Cortex of kidney (tissue), 1 donor: ENCODE measurements around the gene AKIRIN2.
"Not testable (repeated sequence)": the region's sequence is repeated elsewhere in the genome, so short reads cannot be mapped to it uniquely, and the experiment has no call there.

ENCODE experiments used
- DNase-seq: peaks from one replicate; lab custom pipeline; 2025; lab: John Stamatoyannopoulos, UW

Gene AKIRIN2

DNA sequence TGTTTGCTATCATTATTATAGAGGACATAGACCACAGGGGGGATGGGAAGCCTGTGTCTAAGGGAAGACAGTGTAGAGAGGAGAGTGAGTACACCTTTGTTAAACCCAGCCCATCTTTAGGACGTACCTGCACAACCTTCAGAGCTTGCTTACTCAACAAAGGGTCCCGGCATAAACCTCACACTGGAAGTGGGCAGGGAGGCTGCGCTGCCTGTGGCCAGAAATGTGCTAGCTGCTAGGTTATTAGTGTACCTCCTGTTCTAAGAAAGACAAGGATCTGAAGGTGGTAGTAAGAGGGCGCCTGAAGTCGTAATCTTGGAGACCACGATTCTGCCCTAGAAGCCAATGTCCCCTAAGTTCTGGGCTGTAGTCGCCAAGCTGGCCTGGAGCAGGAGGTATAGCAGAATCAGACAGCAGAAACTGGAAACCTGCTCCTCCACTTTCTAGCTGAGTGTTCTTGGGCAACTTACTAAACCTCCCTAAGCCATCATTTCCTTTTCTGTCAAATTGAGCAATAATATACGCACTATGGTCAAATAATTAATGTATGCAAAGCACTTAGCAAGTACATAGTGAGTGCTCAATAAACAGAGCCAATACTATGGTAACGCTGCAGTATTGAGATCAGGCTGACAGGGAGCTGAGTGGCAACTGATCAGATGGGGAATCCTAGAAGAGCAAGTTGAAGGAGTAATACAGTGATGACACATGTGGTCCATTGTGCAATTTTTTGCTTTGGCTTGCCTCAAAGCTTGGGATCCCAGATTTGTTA is 16.8 kb upstream of the AKIRIN2 start:
- no peak for DNase-seq

DNA sequence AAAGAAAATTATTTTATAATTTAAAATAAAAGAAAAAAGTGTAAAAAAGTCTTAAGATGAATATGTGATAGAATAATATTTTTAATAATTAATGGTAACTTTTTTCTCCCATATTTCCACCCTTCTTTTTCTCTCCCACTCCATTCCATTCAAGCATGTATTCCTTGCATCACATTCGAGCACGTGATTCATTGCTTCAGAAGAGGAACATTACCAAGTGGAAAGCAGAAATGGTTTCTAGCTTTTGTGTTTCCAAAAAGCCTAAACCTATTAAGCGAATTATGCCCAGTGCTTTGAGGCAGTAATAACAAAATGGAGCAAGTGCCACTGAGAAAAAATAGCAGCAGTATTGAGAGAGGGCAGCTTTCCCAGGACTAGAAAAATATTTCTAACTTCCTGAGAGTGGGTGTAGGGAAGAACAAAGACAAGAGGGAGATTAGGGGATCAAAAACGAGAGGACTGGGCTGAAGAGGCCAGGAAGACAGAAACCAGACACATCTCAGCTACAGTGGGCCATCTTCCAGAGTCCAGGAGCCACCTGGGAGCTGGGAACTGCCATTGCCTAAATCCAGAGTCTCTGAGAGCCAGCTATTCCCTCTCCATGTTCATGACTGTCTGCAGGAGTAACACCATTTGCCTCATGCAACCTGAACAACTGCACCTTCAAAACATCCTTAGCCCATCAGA is 15.0 kb upstream of the AKIRIN2 start:
- no peak for DNase-seq

DNA sequence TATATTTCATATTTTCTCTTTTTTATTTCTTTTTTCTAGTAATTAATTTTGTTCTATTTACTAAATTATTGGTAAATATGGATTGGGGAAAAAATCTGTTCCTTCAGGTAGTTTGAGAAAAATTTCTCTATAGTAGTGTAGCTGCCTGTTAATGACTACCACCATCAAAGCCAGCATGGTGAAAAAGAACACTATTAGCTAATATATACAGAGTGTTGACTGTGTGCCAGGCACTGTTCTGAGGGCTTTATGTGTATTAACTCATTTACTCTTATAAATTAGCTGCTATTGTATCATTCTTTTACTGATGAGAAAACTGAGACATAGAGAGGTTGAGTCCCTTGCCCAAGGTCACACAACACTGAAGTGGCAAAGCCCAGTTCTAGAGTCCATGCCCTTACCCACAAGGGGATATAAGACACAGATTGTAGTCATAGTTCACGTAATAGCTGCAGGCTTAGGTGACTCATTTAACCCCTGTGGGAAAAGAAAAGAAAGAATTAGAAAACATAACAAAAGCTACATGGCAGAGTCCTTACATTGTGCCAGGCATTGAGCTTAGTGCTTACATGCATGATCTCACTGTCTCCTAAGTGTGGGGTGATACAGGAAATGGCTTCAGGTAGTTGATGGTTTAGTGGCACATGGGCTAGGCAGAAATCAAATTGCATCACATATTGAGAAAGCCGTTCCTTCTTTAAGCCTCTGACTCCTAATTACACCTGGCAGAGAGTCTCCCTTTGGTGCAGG is 12.2 kb upstream of the AKIRIN2 start:
- DNase-seq = no peak

DNA sequence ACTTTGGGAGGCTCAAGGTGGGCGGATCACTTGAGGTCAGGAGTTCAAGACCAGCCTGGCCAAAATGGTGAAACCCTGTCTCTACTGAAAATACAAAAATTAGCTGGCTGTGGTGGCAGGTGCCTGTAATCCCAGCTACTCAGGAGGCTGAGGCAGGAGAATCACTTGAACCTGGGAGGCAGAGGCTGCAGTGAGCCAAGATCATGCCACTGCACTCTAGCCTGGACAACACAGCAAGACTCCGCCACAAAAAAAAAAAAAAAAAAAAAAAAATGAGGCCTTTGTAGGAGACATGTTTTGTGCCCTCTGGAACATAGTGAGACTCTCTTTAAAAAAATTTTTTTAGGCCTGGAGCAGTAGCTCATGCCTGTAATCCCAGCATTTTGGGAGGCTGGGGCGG is 10.7 kb upstream of the AKIRIN2 start:
- DNase-seq = not testable (repeated sequence)

DNA sequence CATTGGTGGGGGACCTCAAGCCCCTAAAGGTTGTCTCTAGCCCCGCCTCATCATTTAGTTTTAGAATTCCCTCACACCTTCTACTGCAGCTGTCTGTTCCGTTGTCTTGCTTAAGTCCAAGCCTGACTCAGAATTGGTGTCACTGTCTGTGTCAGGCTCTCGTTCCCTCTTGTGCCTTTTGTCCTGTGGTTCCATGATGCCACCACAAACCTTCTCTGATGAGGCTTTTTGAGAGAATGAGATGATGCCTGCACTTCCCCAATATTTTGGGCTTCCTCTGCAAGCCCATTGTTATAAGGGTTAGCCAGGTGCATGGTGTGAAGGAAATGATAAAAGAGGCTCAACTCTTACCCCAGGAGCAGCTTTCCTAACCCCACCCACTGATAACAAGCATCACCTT is 8.1 kb upstream of the AKIRIN2 start:
- DNase-seq = no peak

DNA sequence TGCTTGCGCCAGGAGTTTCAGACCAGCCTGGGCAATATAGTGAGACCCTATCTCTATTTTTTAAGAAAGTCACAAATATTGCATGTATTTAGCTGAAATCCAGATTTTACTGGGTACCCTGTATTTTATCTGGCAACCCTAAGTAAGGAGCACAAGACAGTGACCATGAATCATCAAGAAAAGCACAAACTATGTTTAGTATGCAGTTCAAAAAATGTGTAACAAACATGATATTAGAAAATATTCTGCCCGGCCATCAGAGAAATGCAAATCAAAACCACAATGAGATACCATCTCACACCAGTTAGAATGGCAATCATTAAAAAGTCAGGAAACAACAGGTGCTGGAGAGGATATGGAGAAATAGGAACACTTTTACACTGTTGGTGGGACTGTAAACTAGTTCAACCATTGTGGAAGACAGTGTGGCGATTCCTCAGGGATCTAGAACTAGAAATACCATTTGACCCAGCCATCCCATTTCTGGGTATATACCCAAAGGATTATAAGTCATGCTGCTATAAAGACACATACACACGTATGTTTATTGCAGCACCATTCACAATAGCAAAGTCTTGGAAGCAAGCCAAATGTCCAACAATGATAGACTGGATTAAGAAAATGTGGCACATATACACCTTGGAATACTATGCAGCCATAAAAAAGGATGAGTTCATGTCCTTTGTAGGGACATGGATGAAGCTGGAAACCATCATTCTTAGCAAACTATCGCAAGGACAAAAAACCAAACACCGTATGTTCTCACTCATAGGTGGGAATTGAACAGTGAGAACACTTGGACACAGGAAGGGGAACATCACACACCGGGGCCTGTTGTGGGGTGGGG is 6.8 kb upstream of the AKIRIN2 start:
- not testable (repeated sequence) for DNase-seq

DNA sequence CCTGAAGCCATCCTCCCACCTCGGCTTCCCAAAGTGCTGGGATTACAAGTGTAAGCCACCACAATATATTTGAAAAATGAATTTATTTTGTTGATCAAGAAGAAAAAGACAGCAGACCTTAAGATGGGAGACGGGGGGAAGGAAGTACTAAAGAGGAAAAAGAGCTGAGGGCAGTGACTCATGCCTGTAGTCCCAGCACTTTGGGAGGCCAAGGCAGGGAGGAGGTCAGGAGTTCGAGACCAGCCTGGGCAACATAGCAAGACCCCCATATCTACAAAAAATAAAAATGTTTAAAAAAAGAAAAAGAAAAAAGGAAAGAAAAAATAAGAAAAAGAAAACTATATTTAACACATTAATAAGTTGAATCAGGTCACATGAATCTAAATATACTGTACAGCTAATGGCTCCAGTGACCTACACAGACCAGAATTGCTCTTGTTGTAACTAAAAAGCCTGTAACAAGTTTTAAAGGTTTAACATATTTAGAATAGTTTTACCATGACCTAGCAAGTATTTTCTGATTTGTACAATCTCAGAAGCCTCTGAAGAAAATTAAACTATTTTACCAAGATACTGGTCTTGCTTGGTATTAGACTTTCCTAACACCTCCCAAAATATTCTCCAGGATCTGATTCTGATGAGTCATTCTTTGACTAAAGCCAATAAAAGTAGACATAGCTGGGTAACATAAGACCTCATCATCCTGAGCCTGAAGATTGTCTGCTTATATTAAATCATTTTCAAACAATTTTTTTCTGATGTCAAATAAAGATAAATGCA is 4.3 kb upstream of the AKIRIN2 start:
- DNase-seq = no peak

DNA sequence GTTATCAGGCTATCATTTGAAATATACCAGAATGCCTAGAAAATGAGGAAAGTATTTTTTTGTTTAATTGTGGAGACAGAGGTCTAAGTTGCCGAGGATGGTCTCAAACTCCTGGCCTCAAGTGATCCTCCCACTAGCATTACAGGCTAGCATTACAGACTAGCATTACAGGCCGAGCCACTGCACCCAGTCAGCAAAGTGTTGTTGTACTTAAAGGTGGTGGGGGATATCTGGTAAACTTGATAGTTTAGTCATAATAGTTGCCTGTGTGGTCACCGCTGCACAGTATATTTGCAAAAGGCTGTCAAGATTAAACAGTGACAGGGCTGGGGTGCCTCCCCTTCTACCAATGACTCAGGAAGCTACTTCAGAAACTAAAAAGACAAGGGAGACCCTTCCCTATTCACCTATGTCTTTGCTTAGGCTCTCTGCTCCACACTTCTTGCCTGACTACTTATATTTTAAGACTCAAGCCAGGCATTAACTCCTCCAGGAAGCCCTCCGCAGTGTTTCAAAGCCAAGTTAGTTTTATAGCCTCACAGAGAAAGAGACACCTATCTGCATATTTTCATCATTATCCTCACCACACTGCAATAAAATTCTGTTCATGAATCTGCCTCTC is 3.1 kb upstream of the AKIRIN2 start:
- DNase-seq = no peak

DNA sequence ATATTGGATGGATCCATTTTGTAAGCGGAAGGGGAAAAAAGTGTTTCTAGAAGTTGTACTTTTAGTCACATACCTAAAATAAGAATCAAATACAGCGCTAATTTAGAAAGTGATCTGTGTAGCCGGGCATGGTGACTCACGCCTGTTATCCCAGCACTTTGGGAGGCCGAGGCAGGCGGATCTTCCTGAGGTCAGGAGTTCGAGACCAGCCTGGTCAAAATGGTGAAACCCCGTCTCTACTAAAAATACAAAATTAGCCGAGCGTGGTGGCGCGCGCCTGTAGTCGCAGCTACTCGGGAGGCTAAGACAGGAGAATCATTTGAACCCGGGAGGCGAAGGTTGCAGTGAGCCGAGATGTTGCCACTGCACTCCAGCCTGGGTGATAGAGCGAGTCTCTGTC is 1.0 kb upstream of the AKIRIN2 start:
- DNase-seq = not testable (repeated sequence)

DNA sequence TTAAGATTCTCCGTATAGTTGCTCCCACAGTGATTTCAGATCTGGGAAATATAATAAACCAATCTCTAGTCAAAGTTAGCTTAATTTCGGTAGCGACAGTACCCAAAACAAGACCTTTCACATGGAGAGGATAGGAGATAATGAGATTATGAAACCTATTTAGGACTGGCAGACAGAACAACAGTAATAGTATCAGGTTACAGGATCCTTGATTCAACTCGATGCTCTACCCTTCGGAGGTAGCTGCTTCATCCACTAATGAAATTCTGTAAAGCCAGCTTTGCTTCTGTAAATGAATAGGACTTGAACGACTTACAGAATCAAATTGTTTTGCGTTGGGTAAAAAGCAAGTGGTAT is 534 bp upstream of the AKIRIN2 start:
- no peak for DNase-seq

DNA sequence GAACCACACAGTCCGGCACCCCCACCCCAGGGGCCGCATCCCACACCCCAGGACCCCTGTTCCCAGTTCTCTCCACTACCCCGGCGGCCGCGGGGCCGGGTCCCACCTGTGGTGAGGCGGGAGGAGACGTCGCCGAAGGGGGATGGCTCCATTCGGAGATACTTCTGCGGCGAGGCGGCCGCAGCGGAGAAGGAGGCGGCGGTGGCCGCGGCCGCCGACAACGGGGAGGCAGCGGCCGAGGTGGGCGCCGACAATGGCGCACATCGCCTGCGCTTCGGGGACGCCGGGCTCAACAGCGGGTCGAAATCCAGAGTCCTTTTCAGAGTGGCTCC is 723 bp downstream of the AKIRIN2 start:
- DNase-seq = no peak

DNA sequence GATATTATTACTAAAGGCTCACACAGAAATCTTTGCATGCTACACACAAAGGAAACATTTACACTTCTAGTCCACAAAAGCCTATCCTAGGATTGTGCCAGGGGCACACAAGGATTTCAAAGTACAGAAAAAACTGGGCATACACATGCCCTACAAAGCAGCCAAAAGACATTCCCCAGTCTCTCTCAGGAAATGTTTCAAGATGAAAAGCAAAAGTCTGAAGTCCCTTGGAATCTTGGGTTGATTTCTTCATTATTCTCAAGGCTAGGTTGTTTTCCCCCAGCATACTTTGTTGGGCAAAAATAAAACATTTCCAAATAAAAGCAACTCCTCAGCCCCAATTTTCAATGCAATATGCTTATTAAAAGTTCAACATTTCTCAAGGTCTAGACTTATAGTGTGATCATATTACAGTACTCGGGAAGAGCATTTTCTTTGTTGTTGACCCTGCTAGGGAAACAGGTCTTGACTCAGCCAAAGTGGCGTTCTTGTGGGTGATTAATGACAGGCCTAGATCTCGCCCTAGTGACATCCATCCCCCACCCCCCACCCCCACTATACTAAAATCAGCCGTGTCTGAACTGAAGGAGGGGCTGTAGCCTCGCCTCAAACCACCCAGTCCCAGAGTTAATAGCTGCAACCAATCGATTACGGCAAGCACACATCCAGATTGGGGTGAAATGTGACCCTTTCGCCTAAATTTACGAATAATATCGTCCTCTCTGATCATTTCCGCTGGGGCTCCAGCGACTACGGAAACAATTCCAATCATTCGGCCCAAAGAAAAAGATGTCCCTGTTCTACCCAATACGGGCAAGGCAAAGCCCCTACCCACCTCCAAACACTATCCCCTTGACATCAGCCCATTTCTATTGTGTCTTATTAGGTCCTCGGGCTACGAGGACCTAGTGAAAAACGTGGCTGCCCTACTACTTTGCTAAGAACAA is 1.4 kb downstream of the AKIRIN2 start:
- no peak for DNase-seq

DNA sequence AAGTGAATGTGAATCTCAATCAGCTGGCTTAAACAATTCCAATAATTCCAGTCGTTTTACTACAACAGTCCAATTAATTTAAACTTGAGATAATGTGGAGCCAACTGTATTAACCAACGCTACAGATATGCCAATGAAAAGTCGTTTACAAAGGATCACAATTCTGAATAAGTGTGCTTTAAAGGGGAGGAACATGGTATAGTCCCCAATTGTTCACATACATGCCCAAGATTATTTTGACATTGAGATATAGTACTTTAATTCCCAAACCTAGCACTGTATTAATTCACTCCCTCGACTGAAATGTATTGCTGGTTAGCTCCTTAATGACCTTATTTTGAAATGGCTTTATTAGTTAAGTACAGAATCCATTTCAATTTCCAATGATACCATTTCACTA is 2.5 kb downstream of the AKIRIN2 start:
- no peak for DNase-seq

DNA sequence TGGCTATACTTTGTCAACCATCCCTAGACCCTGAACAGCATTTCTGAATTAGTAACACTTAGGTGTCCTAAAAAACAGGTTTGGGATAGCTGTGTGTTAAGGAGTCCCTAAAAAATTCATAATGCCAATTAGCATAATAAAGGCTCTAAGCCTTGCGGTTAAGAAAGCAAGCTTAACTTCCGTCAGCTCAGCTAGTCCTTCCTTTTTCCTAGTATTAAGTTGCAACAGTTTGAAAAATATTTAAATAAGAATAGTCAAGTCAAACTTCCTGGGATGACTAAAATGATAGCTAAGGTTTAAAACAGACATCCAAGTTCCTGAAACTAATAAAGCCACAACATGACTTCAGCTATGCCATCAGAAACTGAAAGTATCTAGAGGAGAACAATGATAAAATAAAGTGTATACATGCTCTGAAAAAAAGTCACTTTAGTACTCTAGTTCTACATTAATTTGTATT is 3.5 kb downstream of the AKIRIN2 start:
- DNase-seq = no peak

DNA sequence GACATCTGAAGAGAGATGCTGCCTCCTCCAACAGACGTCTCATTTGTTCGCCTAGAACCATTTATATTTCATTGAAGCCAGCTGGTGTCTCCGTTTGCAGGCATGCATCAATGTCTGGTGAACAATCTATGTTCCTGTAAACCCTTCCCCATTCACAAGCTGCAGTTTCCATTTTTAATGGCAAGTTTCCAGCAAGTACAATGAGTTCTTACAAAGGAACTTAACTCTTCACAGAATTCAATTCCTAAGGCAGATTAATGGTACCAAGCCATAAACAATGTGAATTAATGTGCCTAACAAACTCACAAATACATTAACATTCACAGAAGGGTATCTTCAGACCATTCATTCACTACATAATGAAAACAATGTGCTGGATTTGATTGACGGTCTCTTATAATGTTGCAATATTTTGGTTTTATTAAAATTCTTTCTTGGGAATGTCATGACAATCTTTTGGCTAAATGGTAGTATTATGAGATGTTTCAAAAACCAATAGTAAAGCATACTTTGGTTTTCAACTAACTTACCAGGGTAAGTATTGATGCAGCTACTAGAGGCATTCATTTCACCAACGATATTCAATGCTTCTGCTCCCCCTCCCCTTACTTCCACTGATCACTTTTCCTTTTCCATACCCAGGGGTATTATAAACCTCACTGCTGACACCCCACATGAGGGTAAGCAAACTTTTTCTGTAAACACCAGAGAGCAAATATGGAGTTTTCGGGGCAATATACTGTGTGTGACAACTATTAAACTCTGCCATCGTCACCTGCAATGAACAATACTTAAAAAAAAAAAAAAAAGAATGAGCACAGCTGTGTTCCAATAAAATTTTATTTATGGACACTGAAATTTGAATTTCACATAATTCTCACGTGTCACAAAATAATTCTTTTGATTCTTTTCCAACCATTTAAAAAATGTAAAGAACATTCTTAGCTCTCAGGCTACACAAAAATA is 4.2 kb downstream of the AKIRIN2 start:
- DNase-seq = no peak

DNA sequence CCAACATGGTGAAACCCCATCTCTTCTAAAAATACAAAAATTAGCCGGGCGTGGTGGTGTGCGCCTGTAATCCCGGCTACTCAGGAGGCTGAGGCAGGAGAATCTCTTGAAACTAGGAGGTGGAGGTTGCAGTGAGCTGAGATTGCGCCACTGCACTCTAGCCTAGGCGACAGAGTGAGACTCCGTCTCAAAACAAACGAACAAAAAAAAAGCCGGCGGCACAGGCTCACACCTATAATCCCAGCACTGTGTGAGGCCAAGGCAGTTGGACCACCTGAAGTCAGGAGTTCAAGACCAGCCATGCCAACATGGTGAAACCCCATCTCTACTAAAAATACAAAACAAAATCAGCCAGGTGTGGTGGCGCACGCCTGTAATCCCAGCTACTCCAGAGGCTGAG is 5.2 kb downstream of the AKIRIN2 start:
- not testable (repeated sequence) for DNase-seq

DNA sequence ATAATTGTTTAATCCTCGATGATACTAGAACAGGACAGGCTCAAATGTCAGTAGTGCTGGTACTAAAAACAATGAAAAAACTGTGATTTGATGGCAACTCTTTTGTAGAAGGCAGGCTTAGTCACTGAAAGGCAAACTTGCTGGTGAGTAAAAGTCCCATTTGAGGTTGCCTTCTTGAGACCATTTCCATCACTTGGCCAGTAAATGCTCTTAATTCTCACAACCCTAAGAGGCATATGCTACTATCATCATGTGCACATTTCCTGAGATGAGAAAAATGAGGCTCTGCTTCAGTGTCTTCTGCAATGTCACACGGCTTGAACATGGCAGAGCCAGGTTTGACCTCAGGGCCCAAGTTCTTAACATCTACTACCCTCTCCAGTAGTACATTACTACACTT is 9.9 kb downstream of the AKIRIN2 start:
- DNase-seq = no peak

DNA sequence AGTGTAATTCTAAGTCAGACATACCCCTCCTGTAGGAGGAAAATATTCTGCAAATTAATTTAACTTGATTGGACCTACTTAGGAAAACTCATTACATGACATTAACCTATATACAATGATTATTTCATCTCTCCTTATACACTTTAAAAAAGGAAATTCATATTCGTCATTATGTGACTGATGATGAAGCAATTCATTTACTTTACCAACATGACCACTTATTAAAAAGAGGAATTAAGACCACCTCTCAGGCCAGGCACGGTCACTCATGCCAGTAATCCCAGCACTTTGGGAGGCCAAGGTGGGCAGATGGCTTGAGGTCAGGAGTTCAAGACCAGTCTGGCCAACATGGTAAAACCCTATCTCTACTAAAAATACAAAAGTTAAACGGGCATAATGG is 11.6 kb downstream of the AKIRIN2 start:
- DNase-seq = no peak

DNA sequence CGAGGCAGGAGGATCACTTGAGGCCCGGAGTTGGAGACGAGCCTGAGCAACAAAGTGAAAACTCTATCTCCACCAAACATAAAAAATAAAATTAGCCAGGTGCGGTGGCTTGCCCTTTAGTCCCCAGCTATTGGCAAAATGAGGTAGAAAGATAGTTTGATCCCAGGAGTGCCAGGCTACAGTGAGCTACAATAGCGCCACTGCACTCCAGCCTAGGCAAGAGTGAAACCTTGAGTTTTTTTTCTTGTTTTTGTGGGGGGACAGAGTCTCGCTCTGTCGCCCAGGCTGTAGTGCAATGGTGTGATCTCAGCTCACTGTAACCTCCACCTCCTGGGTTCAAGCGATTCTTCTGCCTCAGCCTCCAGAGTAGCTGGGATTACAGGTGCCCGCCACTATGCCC is 14.1 kb downstream of the AKIRIN2 start:
- DNase-seq = not testable (repeated sequence)
